Neuronal stem cell (in vitro differentiated cells): ENCODE measurements around the gene BBS1.

ENCODE experiments used
- DNase-seq: peaks from one replicate; pipeline ENCODE4 v3.0.0-alpha.2; 2013; ENCODE audit warnings: low spot score
- H2AFZ ChIP-seq: one replicate; pipeline ENCODE4 v1.6.1; 2013; ENCODE audit warnings: mild to moderate bottlenecking, low read length, inconsistent platforms
- H2AK5ac ChIP-seq: 2 replicates; pipeline ENCODE4 v1.6.1; 2013; ENCODE audit warnings: low read depth, mild to moderate bottlenecking, inconsistent platforms, low read length, moderate library complexity, mixed read lengths
- H2BK120ac ChIP-seq: 2 replicates; pipeline ENCODE4 v1.6.1; 2013; ENCODE audit warnings: low read depth, mild to moderate bottlenecking, inconsistent platforms, low read length, moderate library complexity, mixed read lengths
- H2BK12ac ChIP-seq: one replicate; pipeline ENCODE4 v1.6.1; 2013; ENCODE audit warnings: low read length, inconsistent platforms
- H2BK15ac ChIP-seq: 2 replicates; pipeline ENCODE4 v1.6.1; 2013; ENCODE audit warnings: mild to moderate bottlenecking, low read length, inconsistent platforms, mixed read lengths
- H2BK5ac ChIP-seq: one replicate; pipeline ENCODE4 v1.6.1; 2013; ENCODE audit warnings: inconsistent platforms, mild to moderate bottlenecking, low read length, moderate library complexity
- H3K14ac ChIP-seq: one replicate; pipeline ENCODE4 v1.6.1; 2013; ENCODE audit warnings: low read length, inconsistent platforms
- H3K18ac ChIP-seq: 2 replicates; pipeline ENCODE4 v1.6.1; 2013; ENCODE audit warnings: low read length, inconsistent platforms
- H3K23ac ChIP-seq: 2 replicates; pipeline ENCODE4 v1.6.1; 2013; ENCODE audit warnings: low read depth, mild to moderate bottlenecking, mixed read lengths, low read length, inconsistent platforms; ENCODE audit not compliant: poor library complexity
- H3K27ac ChIP-seq: replicated peaks from 3 replicates; pipeline ENCODE4 v1.5.1; 2013; ENCODE audit warnings: low read length, inconsistent platforms
- H3K27me3 ChIP-seq, 3 experiments: 2 replicates each; pipeline ENCODE4 v1.6.1; 2013; ENCODE audit warnings: low read length in 3 of 3, mild to moderate bottlenecking in 2 of 3, inconsistent platforms in 1 of 3, low read depth in 1 of 3, mixed read lengths in 1 of 3, moderate library complexity in 1 of 3; ENCODE audit not compliant: control insufficient read depth in 3 of 3, insufficient read depth in 3 of 3
- H3K36me3 ChIP-seq, 2 donors: replicated peaks in 1 of 2; 2 replicates each; pipeline ENCODE4 v1.6.1; 2013; ENCODE audit warnings: low read length in 2 of 2; ENCODE audit not compliant: control insufficient read depth in 2 of 2, insufficient read depth in 2 of 2
- H3K4ac ChIP-seq: 2 replicates; pipeline ENCODE4 v1.6.1; 2013; ENCODE audit warnings: inconsistent platforms, mild to moderate bottlenecking, low read length, moderate library complexity
- H3K4me1 ChIP-seq, 2 donors: 1 replicate in 1 of 2; 2 replicates in 1 of 2; pipeline ENCODE4 v1.6.1; 2013; ENCODE audit warnings: low read length in 2 of 2, low read depth in 1 of 2; ENCODE audit not compliant: control insufficient read depth in 2 of 2, insufficient read depth in 1 of 2
- H3K4me2 ChIP-seq: one replicate; pipeline ENCODE4 v1.6.1; 2013; ENCODE audit warnings: mild to moderate bottlenecking, low read length, inconsistent platforms; ENCODE audit not compliant: insufficient read depth, poor library complexity, severe bottlenecking
- H3K4me3 ChIP-seq, 2 donors: 2 replicates each; pipeline ENCODE4 v1.5.1; 2013; ENCODE audit warnings: low read length in 2 of 2, mild to moderate bottlenecking in 2 of 2, inconsistent platforms in 1 of 2, moderate library complexity in 1 of 2
- H3K79me1 ChIP-seq: one replicate; pipeline ENCODE4 v1.6.1; 2013; ENCODE audit warnings: low read depth, mild to moderate bottlenecking, inconsistent platforms, low read length, moderate library complexity
- H3K9ac ChIP-seq: one replicate; pipeline ENCODE4 v1.6.1; 2013; ENCODE audit warnings: mild to moderate bottlenecking, low read depth, low read length, inconsistent platforms; ENCODE audit not compliant: poor library complexity
- H3K9me3 ChIP-seq, 2 donors: replicated peaks in 1 of 2; 2 replicates each; pipeline versions ENCODE3 to v1.6.1; 2013; ENCODE audit warnings: low read length in 2 of 2, mild to moderate bottlenecking in 2 of 2, inconsistent platforms in 1 of 2, low read depth in 1 of 2, mixed read lengths in 1 of 2, moderate library complexity in 1 of 2; ENCODE audit not compliant: control insufficient read depth in 2 of 2, insufficient read depth in 1 of 2
- H4K8ac ChIP-seq: one replicate; pipeline ENCODE4 v1.6.1; 2013; ENCODE audit warnings: low read depth, mild to moderate bottlenecking, inconsistent platforms, low read length, moderate library complexity
- H4K91ac ChIP-seq: one replicate; pipeline ENCODE4 v1.6.1; 2013; ENCODE audit warnings: low read length, low read depth, mild to moderate bottlenecking, inconsistent platforms; ENCODE audit not compliant: poor library complexity
- WGBS, 2 donors: extraction: QIAGEN DNeasy Blood & Tissue Kit; methylation state at CpG; one replicate each; pipeline ENCODE4 v1.1.7; 2013; ENCODE audit warnings: missing lambda C conversion rate in 2 of 2, mixed read lengths in 1 of 2; ENCODE audit not compliant: insufficient read length in 2 of 2, insufficient replicate concordance in 1 of 2; ENCODE audit errors: extremely low coverage in 2 of 2; 5-methylcytosine and 5-hydroxymethylcytosine counted together

Gene BBS1

DNA sequence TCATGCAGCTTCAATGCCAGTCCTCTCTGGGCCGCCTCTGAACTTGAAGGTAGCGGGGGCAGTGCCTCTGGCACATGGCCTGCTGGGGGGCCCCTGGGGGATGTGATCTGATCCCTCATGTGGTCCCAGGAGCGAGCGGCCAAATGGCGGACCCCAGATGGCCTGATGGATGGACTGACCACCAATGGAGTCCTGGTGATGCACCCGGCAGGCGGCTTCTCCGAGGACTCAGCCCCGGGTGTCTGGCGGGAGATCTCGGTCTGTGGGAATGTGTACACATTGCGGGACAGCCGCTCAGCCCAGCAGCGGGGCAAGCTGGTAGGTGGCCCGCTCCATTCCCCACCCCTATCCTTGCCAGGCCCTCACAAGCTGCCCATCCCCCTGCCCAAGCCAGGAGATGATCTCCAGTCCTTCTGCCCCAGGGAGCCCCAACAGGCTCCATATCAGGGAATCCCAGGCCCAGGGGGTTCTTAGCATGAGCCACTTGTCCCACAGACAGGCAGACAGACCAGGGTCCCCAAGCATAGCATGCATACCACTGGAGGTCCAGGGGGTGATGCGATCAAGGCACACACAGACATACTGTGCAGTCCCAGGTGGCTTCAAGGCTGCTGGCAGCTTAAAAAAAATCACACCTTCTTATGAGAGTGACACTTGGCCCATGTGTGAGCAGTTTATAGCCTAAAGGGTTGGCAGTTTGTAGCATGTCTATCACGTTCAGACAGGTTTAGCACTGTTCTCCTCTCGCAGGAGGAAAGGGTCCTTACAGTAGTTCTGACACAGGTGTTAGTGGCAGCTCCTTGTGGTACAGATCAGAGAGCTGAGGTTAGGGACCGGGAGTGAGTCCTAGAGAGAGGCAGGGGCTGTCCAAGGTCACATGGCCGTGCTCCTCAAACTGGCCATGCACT is 36.6 kb upstream of the BBS1 start:
- H2BK120ac ChIP-seq = no peak overlapping the region
- H3K9ac ChIP-seq = no peak overlapping the region
- H3K9me3 ChIP-seq = no peaks in the 10 kb centered on the region
- H2AFZ ChIP-seq = no peak overlapping the region
- no peak overlapping the region for H4K8ac ChIP-seq
- peaks cover 26 to 70% of the 10 kb centered on the region in 2 donors for H3K36me3 ChIP-seq
- H3K79me1 ChIP-seq = no peaks in the 10 kb centered on the region
- H3K4ac ChIP-seq = no peak overlapping the region
- H2AK5ac ChIP-seq = no peak overlapping the region
- no peak overlapping the region for H4K91ac ChIP-seq
- no peak overlapping the region for H2BK15ac ChIP-seq
- no CpG with 5 or more reads among the region's 20 CpGs for WGBS, 2 donors
- no peak overlapping the region for H3K4me3 ChIP-seq
- no peak overlapping the region for H3K18ac ChIP-seq
- H3K14ac ChIP-seq = no peak overlapping the region
- no peaks in the 10 kb centered on the region for H3K27me3 ChIP-seq
- H2BK5ac ChIP-seq = no peak overlapping the region
- DNase-seq = no peak
- H2BK12ac ChIP-seq = no peak overlapping the region
- peaks cover 10 to 13% of the 10 kb centered on the region in 2 donors for H3K4me1 ChIP-seq
- no peak overlapping the region for H3K23ac ChIP-seq
- H3K4me2 ChIP-seq = no peak overlapping the region
- no peak overlapping the region for H3K27ac ChIP-seq

DNA sequence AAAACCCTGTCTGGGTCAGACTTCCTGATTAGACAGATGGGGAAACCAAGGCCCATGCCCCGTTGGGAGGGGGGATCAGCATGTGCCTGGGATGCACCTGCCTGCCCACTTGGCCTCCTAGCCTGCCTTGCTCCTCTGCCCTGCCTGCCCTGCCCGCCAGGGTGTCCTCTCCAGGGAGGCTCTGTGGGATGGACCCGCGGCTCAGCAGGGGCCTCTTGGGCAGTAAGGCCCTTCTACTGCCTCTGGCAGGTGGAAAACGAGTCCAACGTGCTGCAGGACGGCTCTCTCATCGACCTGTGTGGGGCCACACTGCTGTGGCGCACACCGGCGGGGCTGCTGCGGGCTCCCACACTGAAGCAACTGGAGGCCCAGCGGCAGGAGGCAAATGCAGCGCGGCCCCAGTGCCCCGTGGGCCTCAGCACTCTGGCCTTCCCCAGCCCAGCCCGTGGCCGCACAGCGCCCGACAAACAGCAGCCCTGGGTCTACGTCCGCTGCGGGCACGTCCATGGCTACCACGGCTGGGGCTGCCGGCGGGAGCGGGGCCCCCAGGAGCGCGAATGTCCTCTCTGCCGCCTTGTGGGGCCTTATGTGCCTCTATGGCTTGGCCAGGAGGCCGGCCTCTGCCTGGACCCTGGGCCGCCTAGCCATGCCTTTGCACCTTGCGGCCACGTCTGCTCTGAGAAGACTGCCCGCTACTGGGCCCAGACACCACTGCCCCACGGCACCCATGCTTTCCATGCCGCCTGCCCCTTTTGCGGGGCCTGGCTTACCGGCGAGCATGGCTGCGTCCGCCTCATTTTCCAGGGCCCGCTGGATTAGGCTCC is 34.9 kb upstream of the BBS1 start:
- Histone ChIP-seq H4K91ac (no peak overlapping the region), H3K14ac (no peak overlapping the region), H2BK12ac (no peak overlapping the region), H2BK120ac (no peak overlapping the region), H3K23ac (peak overlapping the region; percentile 34), H2BK15ac (no peak overlapping the region), H2AK5ac (no peak overlapping the region), H2AFZ (no peak overlapping the region), H2BK5ac (no peak overlapping the region), H3K4me1 (peaks cover 0 to 15% of the 10 kb centered on the region in 2 donors), H3K9ac (peak overlapping the region; percentile 47), H4K8ac (no peak overlapping the region), H3K9me3 (no peaks in the 10 kb centered on the region), H3K27ac (no peak overlapping the region), H3K79me1 (peaks cover 4% of the 10 kb centered on the region), H3K4me3 (no peak overlapping the region), H3K36me3 (peaks cover 24 to 57% of the 10 kb centered on the region in 2 donors), H3K4ac (no peak overlapping the region), H3K27me3 (no peaks in the 10 kb centered on the region), H3K18ac (no peak overlapping the region), H3K4me2 (no peak overlapping the region)
- WGBS, 2 donors = no CpG with 5 or more reads among the region's 44 CpGs
- no peak for DNase-seq

DNA sequence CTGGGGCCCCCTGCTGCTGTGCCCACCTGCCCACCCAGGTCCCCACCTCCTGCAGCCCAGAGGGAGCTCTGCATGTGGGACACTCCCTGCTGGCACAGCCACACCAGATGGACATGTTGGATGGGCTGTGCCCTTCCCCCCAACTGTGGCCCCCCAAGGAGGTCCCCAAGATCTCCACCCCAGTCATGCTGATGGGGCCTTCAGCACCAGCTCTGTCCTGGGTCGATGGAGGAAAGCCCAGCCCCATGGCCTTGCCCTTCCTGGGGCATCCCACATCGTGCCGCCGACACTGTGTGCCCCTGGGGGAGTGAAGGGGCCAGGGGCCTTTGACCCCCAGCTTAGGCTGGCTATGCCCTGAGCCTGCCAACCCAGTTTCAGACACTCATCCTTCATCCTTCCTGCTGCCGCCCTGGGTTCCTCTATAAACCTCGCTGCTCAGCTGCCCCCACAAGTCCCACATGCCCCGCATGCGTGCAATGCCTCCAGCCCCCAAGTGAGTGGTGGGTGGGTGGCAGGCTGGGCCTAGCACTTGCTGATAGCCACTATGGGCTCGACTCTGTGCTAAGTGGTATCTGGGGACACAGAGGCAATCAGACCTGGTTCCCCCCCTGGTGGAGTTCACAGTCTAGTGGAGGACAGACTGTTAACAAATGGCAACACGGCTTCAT is 34.1 kb upstream of the BBS1 start:
- Histone ChIP-seq H2BK12ac (no peak overlapping the region), H3K27me3 (no peaks in the 10 kb centered on the region), H3K9ac (peak overlapping the region; percentile 53), H2AFZ (no peak overlapping the region), H3K9me3 (no peaks in the 10 kb centered on the region), H3K79me1 (peaks cover 4% of the 10 kb centered on the region), H3K4me2 (no peak overlapping the region), H3K4me3 (no peak overlapping the region), H3K23ac (no peak overlapping the region), H4K91ac (no peak overlapping the region), H3K27ac (peak overlapping the region; percentile 30), H3K18ac (peak overlapping the region; percentile 68), H4K8ac (peak overlapping the region; percentile 66), H3K36me3 (peaks cover 24 to 51% of the 10 kb centered on the region in 2 donors), H3K4me1 (peaks cover 0 to 15% of the 10 kb centered on the region in 2 donors), H3K14ac (no peak overlapping the region), H2BK120ac (no peak overlapping the region), H2AK5ac (peak overlapping the region; percentile 57), H2BK15ac (no peak overlapping the region), H3K4ac (no peak overlapping the region), H2BK5ac (no peak overlapping the region)
- DNase-seq = no peak
- no CpG with 5 or more reads among the region's 10 CpGs for WGBS, 2 donors
